ENCODE measurements around the gene CWC22. TPM values are rescaled to one million over a fixed set of nuclear protein-coding genes. Genes with fewer than 3 reads are reported as not detected.

The CWC22 gene
- total and polyA plus RNA-seq, 2 donors (not counting 3 experiments of a cell fraction or from before 2014, with no cell fraction given), result 1.8 to 15.7 TPM

- intact Hi-C loops (cut with micrococcal nuclease), result no loop called here
- Histone ChIP-seq H3K4me1 (ENCODE audit: control insufficient read depth, extremely low read depth, insufficient read depth, low read length) (no peaks in the 10 kb centered on the region), H3K27ac (ENCODE audit: insufficient read depth, low read depth, low read length) (no peak overlapping the region), H3K27me3 (ENCODE audit: control insufficient read depth in 2 of 2, insufficient read depth in 2 of 2, low read length in 2 of 2) (peaks cover 0 to 2% of the 10 kb centered on the region in 2 experiments), H3K9me1 (replicated peaks; ENCODE audit: control insufficient read depth, extremely low read depth, insufficient read depth, low read length) (no peaks in the 10 kb centered on the region), H3K36me3 (ENCODE audit: control insufficient read depth in 2 of 2, extremely low read depth in 1 of 2, insufficient read depth in 2 of 2, low read length in 2 of 2) (no peaks in the 10 kb centered on the region), H4K20me1 (replicated peaks; ENCODE audit: control insufficient read depth, extremely low read depth, insufficient read depth, low read length) (no peaks in the 10 kb centered on the region), H3K9ac (replicated peaks; ENCODE audit: extremely low read depth, insufficient read depth, low read length) (no peak overlapping the region), H3K4me2 (ENCODE audit: insufficient read depth, low read length) (no peak overlapping the region), H2AFZ (ENCODE audit: low read depth, low read length) (no peak overlapping the region), H3K79me2 (ENCODE audit: control insufficient read depth, insufficient read depth, low read length) (no peaks in the 10 kb centered on the region), H3K9me3 (replicated peaks; ENCODE audit: control insufficient read depth, insufficient read depth, low read length) (no peaks in the 10 kb centered on the region), H3K4me3 (replicated peaks in 1 of 3; ENCODE audit: insufficient read depth in 1 of 3, low read depth in 1 of 3, low read length in 3 of 3) (no peak overlapping the region)
- BruUV-seq (replicated peaks), result no TSS peak
- CTCF ChIA-PET, result no interaction called here
- DNase-seq (ENCODE audit: low read depth, low spot score) (no peak), FAIRE-seq (no peak)
- POLR2A ChIA-PET, result no interaction called here
- dilution Hi-C loops (cut with MboI; ENCODE audit: extremely low pct_ligation_motif_present, low sequenced_read_pairs), result no loop called here
- TF ChIP-seq POLR2AphosphoS5 (IDR thresholded peaks at IDR 0.05; ENCODE audit: insufficient read depth, low read depth, low read length) (no peak), EZH2 (IDR thresholded peaks at IDR 0.05; ENCODE audit: borderline replicate concordance, low read depth, low read length, severe bottlenecking) (no peak), MYC (IDR thresholded peaks at IDR 0.05; ENCODE audit: low read depth, low read length) (no peak), JUN (IDR thresholded peaks at IDR 0.05; ENCODE audit: borderline replicate concordance, insufficient read depth, insufficient read length, low read depth) (no peak), POLR2A (IDR thresholded peaks at IDR 0.05; ENCODE audit: low read depth, low read length) (no peak), GATA2 (IDR thresholded peaks at IDR 0.05; ENCODE audit: insufficient read depth, insufficient read length, low read depth, low read length) (no peak), MAX (IDR thresholded peaks at IDR 0.05; ENCODE audit: insufficient read depth, insufficient read length) (no peak), FOS (IDR thresholded peaks at IDR 0.05; ENCODE audit: borderline replicate concordance, insufficient read depth, low read length) (no peak), CTCF (IDR thresholded peaks at IDR 0.05; ENCODE audit: extremely low read depth in 1 of 2, insufficient read depth in 1 of 2, low read depth in 1 of 2, low read length in 2 of 2) (no peak)
These were observed 39.7 kb upstream of the CWC22 start for GRCh38 chr2:180046776-180047175.
